Stimulated activated CD8-positive, alpha-beta memory T cell treated with anti-CD3 and anti-CD28 coated beads, Interleukin-15, amount 100 ng/mL, for 4 hours (primary cell): ENCODE results near the gene ZDHHC3.
"Not testable (repeated sequence)": the region's sequence is repeated elsewhere in the genome, so short reads cannot be mapped to it uniquely, and the experiment has no call there.

Source experiments
- DNase-seq, 2 donors: peaks; one replicate each; pipeline ENCODE4 v3.0.0-alpha.2; 2020; ENCODE audit warnings: low read depth in 2 of 2

Gene ZDHHC3

GRCh38 chr3:44996556-44996969 lies 20.6 kb upstream of the ZDHHC3 start:
- DNase-seq: no peak

DNA sequence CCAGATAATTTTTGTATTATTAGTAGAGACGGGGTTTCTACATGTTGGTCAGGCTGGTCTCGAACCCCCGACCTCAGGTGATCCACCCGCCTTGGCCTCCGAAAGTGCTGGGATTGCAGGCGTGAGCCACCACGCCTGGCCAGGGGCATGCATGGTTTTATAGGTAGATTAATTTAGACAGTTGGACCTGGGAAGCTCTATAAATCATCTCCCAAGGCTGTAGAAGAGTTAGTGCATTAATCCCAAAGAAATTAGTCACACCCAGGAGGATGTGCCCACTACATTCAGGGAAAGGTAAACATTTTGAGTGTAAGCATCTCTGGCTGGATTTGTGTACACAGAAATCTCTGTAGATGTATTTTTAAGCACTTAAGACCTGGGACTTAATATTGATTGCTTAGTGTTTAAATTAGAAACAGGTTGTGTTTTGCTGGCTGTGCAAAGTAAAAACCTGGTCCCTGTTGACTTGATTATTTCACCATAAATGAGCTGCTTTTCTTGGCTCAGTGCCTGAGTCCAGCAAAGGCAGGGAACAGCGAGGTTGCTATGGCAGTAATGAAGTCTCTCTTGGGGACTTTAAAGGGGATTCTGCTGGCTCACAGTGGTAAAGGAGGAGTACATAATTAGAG lies 19.3 kb upstream of the ZDHHC3 start:
- DNase-seq: no peak

DNA sequence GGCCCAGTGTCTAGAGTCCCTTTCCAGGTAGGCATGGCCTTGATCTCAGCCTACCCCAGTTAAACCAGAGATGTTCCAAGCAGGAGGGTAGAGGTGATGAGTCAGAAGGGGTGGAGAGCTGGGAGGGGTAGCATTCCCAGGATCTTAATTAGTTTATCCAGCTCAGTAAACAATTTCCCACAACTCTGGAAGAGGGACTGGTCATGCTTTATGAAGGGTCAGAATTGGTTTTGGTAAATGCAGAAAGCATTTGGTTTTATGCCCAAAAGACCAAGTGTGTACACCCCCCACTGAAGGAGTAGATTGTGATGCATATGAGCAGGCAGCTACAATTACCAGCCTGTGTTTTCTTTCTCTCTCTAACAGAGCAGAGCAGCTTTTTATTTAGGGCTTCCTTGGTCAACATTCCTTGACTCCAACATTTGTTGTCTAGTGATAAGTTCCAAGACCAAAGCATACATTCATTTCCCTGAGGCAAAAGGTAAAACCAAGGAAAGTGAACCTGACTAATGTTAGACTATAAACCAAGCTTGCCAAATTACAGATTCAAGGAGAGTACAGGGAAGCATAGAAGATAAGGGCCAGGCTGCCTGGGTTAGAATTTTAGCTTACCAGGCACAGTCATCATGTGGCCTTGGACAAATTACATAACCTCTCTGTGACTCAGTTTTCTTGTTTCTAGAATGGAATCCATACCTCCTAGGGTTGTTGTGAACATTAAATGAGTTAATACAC lies 17.7 kb upstream of the ZDHHC3 start:
- no peak for DNase-seq

- DNase-seq: no peak
Observed at GRCh38 chr3:44992555-44993470, 16.8 kb upstream of the ZDHHC3 start.

- no peak for DNase-seq
Observed at GRCh38 chr3:44991326-44991725, 15.4 kb upstream of the ZDHHC3 start.

DNA sequence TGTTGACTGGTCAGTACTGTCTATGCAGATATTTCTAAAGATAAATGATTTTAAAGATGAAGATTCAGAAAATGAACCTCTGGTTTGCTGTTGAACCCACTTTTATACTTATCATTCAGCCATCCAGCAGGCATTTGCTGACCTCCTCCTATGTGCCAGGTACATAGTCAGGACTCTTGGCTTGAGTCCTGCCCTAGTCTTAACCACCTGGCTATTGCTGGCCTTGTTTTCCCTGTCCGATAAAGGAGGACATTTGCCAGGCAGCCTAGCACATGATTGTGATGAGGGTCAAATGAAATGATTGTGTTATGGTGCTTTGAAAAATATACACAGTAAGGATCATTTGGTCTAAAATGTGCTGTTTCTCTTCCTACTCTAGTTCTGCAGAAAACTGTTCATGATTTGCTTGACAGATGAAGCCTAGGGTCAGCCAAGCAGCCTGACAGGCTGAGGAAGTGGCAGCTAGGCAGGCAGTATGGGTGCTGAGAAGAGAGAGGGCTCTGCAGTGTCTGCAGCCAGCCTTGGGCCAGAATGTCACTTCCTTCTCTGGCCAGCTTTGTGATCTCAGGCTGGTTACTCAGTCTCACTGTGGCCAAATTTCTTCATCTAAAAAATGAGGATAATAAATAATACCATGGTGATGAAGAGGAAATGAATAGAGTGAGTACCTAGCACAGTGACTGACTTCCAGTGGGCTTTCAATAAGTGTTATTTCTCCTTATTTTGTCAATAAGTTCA lies 13.8 kb upstream of the ZDHHC3 start:
- DNase-seq: no peak

- no peak for DNase-seq
Observed at GRCh38 chr3:44989141-44989540, 13.2 kb upstream of the ZDHHC3 start.

GRCh38 chr3:44988073-44988472 lies 12.1 kb upstream of the ZDHHC3 start:
- DNase-seq: no peak

GRCh38 chr3:44987332-44987731 lies 11.4 kb upstream of the ZDHHC3 start:
- no peak for DNase-seq

GRCh38 chr3:44986330-44986729 lies 10.4 kb upstream of the ZDHHC3 start:
- DNase-seq: not testable (repeated sequence)

GRCh38 chr3:44984335-44984734 lies 8.4 kb upstream of the ZDHHC3 start:
- no peak for DNase-seq

GRCh38 chr3:44983484-44983941 lies 7.5 kb upstream of the ZDHHC3 start:
- no peak for DNase-seq

DNA sequence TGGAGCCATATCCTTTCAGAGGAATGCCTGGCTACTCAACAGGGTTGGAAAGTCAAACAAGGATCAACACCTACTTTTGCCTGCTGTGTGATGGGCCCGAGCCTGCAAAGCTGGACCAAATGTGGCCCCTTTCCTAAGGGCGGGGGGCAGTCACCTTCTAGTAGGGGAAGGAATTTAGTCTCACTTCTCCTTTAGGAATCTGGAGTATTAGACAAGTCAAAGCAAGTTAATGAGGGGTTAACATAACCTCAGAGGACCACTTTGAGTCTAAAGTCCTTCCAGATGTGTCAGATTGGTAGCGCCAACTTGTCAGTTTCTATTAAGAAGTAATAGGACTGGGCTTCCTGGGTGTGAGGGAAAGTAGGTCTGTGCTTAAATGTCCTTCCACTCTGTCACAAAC lies 6.8 kb upstream of the ZDHHC3 start:
- DNase-seq: no peak

DNA sequence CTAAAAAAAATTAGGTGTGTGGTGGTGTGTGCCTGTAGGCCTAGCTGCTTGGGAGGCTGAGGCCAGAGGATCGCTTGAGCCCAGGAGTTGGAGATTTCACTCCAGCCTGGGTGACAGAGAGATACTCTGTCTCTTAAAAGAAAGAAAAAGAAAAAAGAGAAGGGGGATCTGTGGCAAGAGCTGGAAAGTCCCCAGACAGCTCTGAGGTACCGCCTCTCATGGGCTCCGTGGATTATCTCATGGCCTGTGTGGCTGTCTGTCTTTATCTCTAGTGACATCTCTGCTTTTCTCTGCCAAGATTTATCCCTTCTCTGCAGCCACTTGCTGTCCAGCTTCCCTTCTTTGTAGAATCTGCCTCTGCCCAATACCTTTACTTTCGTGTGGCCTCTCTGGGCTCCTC lies 5.8 kb upstream of the ZDHHC3 start:
- DNase-seq: no peak

DNA sequence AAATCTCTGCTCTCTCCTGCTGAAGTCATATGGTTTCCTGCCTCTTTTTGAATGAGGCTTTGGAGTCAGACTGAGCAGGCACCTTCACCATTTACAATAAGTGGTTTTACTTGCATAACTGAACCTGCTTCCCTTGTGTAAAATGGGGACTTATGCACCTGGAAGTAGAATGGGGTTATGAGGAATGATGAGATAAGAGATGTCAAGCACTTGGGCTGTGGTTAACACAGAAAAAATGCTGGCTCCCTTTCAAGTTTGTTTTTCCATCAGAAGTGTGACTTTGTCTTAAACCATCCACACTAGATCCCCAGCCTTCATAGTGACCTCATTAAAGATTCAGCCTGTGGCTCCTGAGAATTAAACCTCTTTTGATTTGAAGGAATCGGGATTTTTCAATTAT lies 5.2 kb upstream of the ZDHHC3 start:
- DNase-seq: no peak

GRCh38 chr3:44974416-44974815 lies 1.6 kb downstream of the ZDHHC3 start:
- DNase-seq: no peak

DNA sequence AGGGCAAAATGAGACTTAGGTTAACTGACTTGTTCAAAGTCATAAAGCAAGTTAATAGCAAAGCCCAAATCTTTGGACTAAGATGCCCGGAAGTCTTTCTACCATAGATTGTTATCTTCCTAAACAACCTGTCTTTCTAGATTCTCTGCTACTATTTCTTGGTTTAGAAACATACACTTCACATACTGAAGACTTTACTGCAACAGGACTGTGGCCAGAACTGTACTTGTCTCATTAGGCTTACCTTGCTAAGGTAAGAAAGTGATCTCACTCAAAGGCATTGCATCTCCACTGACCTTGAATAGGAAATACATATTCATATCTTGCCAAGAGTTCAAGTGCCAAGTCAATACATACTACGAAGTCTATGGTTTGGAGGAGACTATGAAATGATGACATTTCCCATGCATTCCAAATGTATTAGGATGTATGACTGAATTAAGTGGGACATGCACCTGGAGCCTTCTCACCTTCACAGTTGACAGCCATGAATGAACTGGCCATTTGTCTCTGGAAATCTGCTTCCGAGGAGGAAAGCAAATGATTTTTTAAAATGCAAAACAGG lies 5.0 kb downstream of the ZDHHC3 start:
- no peak for DNase-seq

GRCh38 chr3:44969828-44970179 lies 6.2 kb downstream of the ZDHHC3 start:
- no peak for DNase-seq

DNA sequence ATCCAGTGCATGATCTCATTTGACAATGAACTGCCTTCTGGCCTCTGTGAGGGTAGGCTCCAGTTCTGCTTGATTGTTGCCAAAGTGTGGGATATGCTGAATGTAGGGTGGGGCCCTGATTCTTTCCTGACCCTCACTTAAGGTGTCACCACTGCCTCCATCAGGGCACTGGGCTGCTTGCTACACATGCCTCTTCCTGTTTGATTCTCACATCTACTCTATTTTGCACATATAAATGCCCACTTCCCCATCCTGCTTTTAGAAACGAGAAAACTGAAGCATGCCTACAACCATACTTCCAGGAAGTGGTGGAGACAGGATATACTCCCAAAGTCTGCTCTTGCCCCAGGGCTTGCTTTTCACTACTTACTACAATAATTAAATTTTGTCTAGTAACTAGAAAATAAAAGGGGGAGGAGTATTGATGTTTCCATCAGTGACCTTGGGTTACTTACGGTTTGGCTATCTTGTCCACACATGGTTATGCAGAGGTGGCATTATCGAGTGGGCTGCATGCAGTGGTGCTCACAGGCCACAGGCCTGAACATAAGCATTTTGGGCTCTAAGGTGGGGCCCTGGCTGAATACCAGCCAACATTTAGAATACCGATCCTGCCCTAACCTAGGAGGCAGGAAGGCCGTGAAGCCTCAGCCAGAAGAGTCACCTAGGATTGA lies 6.7 kb downstream of the ZDHHC3 start:
- DNase-seq: no peak

DNA sequence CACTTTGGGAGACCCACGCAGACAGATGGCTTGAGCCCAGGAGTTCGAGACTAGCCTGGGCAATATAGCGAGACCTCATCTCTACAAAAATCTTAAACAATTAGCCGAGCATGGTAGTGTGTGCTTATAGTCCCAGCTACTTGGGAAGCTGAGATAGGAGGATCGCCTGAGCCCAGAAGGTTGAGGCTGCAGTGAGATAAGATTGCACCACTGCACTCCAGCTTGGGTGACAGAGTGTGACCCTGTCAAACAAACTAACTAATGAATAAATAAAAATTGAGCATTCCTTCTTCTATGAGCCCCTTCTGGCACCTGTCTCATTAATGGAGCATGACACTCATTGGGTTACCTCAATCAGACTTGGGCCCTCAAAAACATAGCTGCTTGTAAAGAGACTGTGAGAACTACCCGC lies 7.5 kb downstream of the ZDHHC3 start:
- no peak for DNase-seq

DNA sequence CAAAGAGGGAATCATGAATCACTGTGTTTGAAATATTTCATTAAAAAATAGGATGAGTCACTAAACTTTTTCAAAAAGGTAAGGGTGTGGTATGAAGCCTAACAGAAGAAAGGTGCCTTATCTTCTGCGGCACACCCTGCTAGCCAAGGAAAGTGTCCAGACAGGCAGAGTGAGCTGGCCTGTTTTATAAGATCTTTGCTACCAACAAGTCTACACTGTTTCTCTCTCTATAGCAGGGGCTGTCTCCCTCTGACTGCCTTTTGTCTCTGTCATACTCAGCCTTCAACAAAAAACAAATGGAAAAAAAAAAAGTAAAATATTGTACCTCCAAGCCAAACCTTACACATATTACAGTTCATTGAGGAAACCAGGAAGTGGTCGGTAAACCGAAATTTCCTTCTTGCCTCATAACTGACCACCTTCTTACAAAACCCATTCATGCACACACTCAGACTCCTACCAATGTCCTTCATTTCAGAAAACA lies 9.1 kb downstream of the ZDHHC3 start:
- DNase-seq: no peak
